NCI-H2107 (cell line): Measurements from ENCODE around the gene TNFAIP8.

Source experiments
- DNase-seq: peaks from one replicate; lab custom pipeline; 2025; lab: John Stamatoyannopoulos, UW

Gene TNFAIP8

DNA sequence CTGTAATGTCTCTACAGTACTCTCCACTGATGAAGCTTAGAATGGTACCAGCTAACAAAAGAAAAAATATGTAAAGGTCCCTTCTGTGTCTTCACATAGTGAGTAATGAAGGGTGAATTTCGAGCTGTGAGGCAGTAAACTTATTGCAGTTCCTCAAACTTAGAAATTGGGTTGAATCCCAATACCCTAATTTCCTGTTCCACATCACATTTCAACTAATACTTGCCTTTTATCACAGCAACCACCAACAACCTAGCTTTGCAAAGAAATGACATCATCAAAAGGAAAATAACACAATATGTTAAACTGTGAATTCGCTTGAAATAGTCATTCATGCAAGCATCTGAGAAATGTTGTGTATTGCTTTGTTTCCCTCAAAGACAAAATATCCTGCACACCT is 9.4 kb upstream of the TNFAIP8 start:
- DNase-seq, result no peak

DNA sequence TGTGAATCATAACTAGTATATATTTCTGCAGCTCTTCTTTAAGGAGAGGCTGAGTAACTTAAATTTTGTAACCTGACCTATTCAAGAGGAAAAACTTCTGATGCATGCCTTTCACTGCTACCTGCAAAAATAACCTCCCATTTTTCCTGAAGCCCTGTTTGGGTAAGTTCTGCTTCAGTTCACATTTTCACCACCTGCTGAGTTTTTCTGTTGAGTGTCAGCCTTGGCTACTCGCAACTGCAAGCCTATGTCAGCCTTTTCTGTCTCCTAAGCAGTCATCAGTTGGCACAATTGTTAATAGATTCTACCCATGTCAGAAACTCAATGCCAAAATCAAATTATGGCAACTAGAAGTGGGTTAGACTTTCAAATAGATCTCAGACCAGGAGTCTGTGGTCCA is 8.2 kb upstream of the TNFAIP8 start:
- no peak for DNase-seq

DNA sequence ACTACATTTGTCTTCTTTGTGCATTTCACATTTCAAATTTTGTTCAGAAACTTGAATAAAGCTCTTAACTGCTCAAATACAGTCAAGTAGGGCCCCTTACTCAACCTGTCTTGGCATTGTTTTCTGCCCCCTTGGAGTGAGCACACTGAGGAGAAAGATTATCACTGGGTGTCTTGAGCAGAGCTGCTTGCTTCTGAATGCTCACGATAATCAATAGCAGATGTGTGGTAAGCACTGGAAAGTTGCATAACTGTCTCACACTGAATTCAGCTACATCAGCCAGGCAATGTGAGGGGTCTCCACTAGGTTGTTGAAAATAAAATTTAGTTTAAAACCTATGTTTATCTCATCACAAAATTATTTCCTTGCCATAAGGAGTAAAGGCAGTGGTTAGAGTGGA is 7.8 kb upstream of the TNFAIP8 start:
- no peak for DNase-seq

DNA sequence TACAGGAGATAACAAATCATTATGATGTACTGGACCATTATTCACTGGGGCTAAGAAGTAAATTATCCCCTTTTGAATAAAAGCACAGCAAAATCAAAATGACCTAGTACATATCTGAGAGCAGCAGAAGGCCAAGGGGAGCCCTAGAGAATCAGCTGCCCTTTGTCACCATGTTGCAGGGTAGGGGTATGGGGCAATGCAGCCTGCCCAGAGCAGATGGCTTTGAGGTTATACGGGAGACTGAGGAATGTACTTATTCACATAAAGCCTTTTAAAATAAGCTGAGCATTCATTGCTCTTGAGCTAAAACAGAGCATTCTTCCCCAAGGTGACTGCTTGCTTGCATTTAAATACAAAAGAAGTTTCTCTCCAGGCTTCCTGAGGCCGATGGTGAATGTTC is 2.6 kb upstream of the TNFAIP8 start:
- DNase-seq, result no peak

DNA sequence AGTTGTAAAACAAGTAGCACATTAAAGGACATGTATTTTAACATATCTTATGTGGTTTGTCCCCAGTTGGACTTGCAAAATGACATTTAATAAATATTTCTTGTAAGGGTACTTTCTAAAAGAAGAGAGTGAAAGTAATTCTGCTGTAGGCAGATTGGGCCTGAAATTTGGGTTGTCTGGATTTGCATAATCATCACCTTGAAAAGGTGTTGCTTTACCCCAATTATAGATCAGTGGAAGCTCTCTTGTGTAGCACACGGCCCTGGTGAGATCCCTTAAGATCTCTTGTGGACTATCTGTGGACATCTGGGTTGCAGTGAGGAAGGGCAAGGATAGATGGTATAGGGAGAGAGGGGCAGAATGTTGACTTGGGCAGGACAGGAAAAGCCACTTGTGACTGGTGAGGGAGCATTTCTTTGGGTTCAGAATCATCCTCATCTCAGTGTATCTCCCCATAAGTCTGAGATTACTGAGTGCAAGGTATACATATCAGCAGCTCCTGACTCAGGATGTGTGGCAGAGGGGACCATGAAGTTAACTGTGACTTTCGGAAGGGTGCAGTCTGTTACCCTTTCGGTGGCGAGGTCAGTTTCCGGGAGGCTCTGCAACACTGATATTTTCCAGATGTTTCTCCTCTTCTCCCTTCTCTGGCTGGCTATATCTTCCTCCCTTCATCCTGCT is 2.0 kb upstream of the TNFAIP8 start:
- DNase-seq, result no peak

DNA sequence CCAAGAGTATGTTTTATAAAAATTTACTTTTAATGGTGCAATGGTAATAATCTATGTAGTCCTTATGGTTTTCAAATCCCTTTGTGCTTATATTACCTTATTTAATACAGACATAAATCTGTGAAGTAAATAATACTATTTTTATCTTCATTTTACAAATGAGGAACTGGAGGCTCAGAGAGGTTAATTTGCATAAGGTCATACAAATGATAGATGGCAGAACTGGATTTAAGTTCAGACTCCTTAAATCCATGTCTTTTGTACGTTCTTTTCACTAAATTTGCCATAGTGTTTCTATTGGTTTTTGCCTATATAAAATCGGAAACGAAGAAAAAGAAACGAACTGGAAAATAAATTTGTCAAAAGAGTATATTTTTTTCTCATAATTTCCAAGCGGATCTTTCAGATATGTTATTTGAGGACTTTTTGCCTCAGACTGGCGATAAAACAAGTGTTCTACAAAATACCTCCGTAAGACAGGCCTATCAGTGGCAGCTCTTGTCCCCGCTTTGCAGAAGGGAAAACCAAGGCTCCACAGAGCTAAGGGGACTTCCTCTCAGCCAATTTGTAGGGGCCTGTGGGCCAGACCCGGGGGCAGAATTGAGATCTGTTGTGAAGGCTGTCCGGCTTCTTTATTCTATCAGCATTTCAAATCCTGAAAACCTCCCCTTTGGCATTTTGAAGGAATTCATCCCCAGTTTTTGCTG is 1.1 kb upstream of the TNFAIP8 start:
- DNase-seq, result no peak

DNA sequence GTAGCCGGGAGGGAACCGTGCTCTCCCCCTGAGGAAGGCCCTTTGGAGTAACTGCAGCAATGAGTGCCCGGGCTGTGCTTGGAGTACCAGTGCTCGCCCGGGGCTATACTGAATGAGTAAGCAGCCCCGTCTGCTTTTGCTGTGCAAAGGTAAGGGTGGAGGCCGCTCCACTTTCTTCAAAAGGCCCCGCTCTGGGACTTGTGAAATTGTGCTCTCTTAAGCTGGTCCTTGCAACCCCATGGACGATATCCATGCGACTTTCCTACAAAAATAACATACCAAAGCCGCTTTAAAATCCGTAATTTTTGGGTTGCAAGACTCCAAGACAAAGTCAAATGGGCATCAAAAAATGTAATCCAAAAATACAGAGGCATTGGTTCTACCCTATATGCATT is 578 bp upstream of the TNFAIP8 start:
- no peak for DNase-seq

DNA sequence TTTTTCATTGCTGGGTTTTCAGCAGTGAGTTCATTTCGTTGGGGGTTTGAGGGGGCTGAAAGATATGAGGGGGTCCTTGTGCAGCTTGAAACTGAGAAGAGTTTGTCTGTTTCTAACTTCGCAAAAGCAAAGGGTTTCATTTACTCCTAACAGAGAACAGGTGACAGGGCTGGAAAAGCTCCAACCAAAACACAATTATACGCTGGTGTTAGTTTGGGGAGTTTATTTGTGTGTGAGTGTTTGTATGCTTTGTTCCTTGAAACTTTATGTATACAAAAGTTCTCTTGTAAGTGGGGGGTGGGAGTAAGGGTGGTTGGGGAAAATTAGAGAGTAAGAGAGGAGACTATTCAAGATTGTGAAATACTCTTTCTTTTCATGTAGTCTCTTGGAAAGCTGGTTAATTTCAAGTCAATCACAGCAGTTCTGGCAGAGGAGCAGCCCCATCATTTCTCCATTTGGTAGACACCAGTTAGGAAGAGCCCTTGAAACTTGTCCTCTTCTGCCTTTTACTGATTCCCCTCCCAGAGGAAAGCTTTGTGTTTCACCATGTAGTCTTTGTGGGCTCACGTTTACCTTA is 881 bp downstream of the TNFAIP8 start:
- no peak for DNase-seq

DNA sequence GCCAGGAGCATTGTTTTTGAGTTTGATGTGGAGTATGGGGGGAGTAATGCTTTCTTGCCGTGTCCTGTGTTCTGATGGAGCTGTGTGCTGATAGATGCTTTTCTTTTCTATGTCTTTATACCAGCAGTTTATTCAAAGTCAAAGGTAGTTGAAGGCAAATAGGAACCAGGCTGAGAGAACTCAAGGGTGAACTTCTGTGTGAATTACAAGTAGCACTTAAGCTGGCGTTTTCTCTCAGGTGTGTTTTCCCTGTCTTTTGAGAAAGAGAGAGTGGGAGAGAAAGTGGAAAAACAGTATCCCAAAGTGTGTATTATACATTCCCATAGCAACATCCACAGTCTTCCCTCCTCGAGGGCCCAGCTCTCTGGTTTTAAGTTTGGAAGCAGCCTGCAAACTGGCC is 1.5 kb downstream of the TNFAIP8 start:
- no peak for DNase-seq

DNA sequence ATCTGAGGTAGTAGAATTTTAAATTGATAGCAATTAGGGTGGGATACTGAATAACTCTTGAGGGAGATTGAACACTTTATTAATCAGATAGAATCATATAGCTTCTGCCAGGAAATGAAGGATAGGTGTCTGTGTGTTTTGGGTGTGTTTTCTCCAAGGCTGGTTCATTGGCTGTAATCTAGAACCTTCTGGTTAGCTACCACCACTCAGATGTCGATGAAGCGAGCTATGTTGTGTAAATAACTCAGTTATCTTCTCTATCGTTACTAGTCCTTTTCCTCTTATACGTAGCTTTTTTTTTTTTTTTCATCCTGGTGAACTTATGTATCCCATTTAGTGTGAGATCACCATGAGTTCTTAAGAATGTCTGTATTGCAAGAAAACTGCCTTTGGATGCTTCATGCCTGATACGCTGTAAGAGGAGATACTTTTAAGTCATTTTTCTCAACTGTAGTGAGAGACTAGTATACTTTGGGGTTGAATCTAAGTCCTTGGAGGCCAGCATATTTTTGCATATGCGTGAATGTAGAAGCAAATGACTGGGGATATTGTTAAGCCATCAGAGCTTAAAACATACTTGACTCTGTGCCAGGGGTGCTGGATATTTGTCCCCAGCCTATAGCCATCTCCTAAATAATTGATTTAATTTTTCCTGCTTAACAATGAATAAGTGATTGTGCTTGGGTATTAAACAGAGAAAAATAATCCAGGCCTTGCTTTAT is 2.1 kb downstream of the TNFAIP8 start:
- no peak for DNase-seq

DNA sequence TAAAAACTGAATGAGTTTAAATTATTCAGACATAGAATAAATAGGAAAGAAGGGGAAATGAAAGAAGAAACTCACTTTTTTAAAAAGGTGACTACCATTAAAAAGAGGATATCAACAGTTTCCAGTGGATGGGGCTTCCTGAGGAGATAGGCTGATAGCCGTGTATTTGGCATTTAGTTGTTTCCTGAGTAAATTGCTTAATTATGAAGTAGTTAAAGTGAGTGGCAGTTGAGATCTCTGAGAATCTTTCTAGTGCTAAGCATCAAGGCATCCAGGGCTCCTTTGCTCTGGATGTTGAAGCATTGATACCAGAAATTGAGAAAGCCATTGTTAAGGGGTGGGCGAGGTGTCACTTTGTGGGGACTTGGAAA is 2.7 kb downstream of the TNFAIP8 start:
- DNase-seq, result no peak

DNA sequence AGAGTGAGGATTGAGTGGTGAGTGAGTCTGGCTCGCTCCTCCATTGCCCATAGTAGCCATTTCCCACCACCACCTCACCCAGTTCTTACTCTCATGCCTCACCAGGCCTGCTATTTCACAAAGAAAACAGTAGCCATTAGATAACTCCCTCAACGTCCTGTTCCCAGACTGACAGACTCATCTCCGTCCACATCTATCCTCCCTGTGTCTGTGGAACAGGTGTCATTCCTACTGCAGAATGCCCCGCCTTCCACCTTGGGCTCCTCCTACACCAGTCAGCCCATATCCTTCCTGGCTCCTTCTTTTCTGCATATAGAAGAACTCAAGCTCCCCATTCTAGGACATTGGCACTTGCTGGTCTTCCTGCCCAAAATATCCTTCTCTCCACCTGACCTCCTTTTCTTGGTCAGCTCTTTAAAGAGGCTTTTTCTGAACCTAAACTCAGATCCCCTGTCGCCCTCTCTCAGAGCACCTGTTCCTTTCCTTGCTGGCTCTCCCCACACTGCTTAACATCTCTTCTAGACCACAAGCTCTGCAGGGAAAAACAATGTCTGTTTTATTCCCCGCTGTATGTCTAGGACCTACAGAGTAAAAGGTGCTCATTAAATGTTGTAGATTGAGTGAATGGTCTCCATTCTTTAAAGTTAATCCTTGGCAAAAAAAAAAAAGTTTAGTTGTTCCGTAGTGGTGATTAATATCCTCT is 3.2 kb downstream of the TNFAIP8 start:
- DNase-seq, result no peak

DNA sequence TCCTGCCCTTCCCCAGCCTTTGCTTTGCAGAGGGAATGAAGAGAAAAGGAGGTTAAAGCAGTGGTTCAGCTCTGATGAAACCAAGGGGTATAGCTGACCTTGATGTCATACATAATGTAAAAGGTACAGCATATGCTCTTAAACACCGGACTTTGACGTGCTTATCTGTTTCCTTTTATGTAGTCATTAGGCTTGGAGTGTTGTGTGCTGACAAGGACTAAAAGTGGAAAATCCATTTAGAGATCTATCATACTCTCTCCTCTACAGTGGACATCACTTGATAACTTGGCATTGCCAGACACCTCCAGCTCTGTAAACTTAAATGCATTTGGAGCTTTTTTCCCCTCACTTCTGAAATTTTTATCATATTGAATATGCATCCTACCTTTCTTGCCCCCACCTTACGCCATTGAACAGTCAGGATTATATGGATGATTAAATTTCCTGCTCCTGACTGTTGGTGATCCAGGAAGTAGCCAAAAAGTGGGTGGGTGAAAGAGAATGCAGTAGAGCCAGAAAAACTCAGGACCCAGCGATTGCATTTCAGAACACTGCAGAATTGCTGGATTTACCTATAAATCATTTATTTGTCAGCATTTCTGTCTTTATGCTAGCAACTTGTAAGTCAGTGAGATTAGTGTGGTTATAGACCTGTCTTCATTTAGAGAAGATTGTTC is 4.1 kb downstream of the TNFAIP8 start:
- no peak for DNase-seq

DNA sequence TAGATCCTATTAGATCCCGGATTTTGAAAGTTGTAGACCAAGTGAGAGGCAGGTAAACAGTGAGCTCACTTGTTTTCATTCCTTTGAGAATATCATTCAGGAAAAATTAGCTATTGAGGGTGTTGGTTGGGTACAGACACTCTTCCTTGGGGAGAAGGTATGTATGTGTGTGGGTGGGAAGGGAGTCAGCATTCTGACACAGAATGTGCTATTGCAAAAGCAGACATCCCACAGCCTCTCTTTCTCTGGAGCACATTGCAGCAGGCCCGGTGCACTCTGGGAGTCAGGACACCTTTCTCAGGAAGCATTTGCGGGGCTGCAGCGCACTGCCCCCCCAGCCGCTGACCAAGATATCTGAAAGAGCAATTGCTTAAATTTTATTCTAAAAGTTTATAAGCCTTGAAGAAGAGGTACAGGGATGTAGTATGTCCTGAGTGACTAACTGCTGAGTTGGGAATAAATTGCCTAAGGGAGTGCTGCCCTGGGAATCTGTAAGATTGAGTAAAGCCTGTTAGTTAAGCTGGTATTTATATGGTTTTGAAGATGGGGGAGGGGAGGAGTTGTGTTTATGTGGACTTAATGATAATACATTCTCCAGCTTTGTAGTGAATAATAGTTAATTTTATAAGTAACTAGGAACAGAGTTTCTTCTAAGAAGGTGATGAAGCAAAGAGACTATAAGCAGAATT is 5.2 kb downstream of the TNFAIP8 start:
- DNase-seq, result no peak

DNA sequence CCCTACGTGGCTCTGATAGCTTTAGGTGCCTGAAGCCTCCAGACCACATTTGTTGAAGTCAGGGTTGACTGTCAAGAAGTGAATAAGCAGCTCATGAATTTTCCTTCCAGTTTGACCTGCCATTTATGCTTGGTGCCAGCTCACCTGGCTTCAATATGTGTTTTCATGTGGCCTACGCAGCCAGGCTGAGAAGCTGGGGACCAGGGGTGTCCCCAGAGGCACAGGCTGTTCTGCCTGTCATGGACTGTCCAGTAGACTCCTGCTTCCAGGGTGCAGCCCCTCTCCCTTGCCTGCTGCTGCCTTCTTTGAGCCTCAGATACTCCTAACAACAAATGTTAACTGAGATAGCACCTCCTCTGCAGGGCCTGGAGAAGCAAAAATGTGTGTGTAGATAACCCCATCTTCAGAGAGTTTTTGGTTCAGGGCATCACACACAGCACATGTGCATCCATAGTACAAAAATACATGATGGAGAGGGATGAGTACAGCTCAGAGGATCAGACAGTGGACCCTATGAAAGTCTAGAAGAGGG is 5.8 kb downstream of the TNFAIP8 start:
- DNase-seq, result no peak

DNA sequence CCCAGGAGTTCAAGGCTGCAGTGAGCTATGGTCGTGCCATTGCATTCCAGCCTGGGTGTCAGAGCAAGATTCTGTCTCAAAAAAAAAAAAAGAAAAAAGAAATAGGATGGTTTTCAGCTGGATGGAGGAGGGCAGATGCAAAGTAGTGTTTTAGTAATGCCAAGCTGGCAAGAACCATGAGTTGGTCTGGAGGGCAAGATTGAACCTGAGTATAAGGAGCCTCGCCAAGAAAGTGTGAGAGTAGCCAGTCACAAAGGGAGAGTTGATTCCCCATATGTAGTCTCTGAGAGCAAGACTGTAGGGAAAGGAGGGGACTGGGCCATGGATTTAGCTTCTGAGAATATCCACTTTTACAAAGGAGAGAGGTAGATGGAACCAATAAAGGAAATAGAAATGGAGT is 6.9 kb downstream of the TNFAIP8 start:
- no peak for DNase-seq

DNA sequence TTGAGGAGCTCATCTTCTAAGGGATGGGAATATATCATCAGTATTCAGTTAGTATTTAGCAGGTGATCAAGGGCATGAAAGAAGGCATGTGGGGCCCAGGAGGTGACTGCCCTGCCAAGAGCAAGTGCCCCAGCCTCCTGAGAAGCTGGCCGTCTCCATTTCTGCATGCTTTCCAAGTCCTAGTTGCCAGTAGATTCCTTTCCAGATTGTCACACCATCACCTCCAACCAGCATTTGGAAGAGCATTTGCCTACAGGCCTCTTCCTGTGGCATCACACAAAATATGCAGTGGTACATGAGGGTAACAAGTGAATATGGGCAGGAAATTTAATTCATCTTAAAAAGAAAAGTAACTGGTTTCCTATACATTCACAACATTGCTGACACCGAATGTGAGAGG is 7.5 kb downstream of the TNFAIP8 start:
- DNase-seq, result no peak

DNA sequence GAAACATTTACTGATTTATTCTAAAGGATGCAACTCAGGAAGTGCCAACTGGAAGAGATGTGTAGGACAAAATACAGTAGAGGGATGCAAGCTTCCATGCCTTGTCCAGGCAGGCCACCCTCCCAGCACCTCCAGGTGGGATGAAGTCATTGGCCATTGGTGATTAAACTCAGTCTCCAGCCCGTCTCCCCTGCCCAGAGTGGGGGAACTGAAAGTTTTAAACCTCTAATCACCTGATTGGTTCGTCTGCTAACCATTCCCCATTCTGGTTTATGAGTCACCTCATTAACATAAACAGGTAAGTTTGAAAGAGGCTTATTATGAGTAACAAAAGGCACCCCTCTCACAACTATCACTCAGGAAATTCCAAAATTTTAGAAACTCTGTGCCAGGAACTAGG is 8.1 kb downstream of the TNFAIP8 start:
- no peak for DNase-seq

DNA sequence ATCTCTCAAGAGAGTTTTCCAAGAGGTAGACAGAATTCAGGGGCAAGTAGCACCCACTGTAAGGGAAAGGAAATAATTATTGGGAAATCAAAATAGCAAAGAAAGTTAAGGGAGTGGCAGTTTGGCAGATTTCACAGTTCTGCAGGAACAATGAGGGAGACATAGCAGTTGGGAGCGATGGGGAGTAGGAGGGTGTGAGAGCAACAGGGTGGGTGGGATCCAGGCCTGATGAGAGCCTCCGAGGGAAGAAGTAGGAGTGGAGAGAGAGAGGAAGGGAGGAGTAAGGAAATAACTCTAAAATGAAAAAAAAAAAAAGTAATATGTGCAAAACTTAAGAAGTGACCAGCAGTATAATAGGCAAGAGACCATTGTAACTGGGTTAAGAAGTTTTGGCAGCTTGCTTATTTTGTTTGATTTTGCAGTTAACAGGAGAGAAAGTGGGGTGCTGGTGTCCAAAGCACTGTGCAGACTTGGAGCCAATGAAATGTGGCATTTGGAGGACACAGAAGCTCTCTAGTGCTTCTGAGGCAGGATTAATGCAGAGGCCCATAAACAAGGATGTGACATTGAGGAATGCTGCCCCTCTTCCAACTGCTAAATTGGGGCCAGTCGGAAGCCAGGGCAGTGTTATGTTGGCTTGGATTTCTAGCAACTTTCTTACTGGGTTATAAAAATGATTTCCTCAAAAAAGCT is 10.2 kb downstream of the TNFAIP8 start:
- DNase-seq, result no peak

DNA sequence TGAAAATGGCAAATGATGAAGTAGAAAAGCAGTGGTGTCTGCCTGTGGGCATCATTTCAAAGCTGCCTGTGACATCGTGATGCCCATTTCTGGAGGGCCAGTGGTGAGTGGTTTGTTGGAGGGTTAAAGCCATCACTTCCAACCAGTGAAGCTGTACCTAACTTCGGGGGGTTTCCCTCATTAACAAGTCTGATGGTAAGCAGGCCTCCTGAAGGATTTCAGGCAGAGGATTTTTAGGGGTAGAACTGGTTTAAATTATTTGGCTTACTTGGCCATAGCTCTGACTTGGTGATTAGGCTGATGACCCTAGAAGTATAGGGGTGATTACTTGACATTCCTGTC is 10.7 kb downstream of the TNFAIP8 start:
- DNase-seq, result no peak
